RKO (cell line): ENCODE data around the gene SDF2L1.
"Not testable (repeated sequence)": the region's sequence is repeated elsewhere in the genome, so short reads cannot be mapped to it uniquely, and the experiment has no call there.

Experiments used
- DNase-seq: peaks from one replicate; pipeline ENCODE4 v3.0.0-alpha.2; 2016; ENCODE audit warnings: low spot score

Gene SDF2L1

GRCh38 chr22:21641789-21642583 lies at the start of gene SDF2L1:
TSS of gene SDF2L1 (plus strand) at chr22:21642302. CDS start at chr22:21642337, 35 bp downstream.
- peak; percentile 98 for DNase-seq

- DNase-seq: no peak
These were observed 49.7 kb upstream of the SDF2L1 start for GRCh38 chr22:21592422-21592821.

GRCh38 chr22:21593406-21594232 lies 48.5 kb upstream of the SDF2L1 start:
- no peak for DNase-seq

- DNase-seq: no peak
These were observed 47.1 kb upstream of the SDF2L1 start for GRCh38 chr22:21594865-21595452.

- not testable (repeated sequence) for DNase-seq
These were observed 45.6 kb upstream of the SDF2L1 start for GRCh38 chr22:21596356-21597135.

- no peak for DNase-seq
These were observed 43.8 kb upstream of the SDF2L1 start for GRCh38 chr22:21598302-21598701.

- no peak for DNase-seq
These were observed 42.8 kb upstream of the SDF2L1 start for GRCh38 chr22:21599053-21599893.

GRCh38 chr22:21602579-21602978 lies 39.5 kb upstream of the SDF2L1 start:
- no peak for DNase-seq

- no peak for DNase-seq
These were observed 38.1 kb upstream of the SDF2L1 start for GRCh38 chr22:21603973-21604372.

- no peak for DNase-seq
These were observed 36.1 kb upstream of the SDF2L1 start for GRCh38 chr22:21605887-21606564.

- no peak for DNase-seq
These were observed 35.3 kb upstream of the SDF2L1 start for GRCh38 chr22:21606775-21607174.

- not testable (repeated sequence) for DNase-seq
These were observed 32.4 kb upstream of the SDF2L1 start for GRCh38 chr22:21609556-21610157.

GRCh38 chr22:21611210-21611977 lies 30.7 kb upstream of the SDF2L1 start:
- no peak for DNase-seq

- DNase-seq: no peak
These were observed 29.2 kb upstream of the SDF2L1 start for GRCh38 chr22:21612858-21613257.

GRCh38 chr22:21613553-21614233 lies 28.4 kb upstream of the SDF2L1 start:
- DNase-seq: no peak

GRCh38 chr22:21615731-21616130 lies 26.4 kb upstream of the SDF2L1 start:
- no peak for DNase-seq

- DNase-seq: not testable (repeated sequence)
These were observed 24.8 kb upstream of the SDF2L1 start for GRCh38 chr22:21617337-21617736.

GRCh38 chr22:21621025-21621424 lies 21.1 kb upstream of the SDF2L1 start:
- DNase-seq: no peak
